Trophoblast cell (in vitro differentiated cells and primary cell): Measurements from ENCODE around the gene AMOTL2.

Experiments
- DNase-seq, 2 donors: peaks; one replicate each; pipeline ENCODE4 v3.0.0-alpha.2; 2016
- H2AFZ ChIP-seq: 2 replicates; pipeline ENCODE4 v1.6.1; 2013; ENCODE audit warnings: low read length, moderate library complexity, mild to moderate bottlenecking; ENCODE audit not compliant: insufficient read depth, poor library complexity
- H2AK5ac ChIP-seq: 2 replicates; pipeline ENCODE4 v1.6.1; 2013; ENCODE audit warnings: mild to moderate bottlenecking, low read length
- H2BK120ac ChIP-seq: 2 replicates; pipeline ENCODE4 v1.6.1; 2013; ENCODE audit warnings: low read length, mild to moderate bottlenecking, moderate library complexity; ENCODE audit not compliant: insufficient read depth, poor library complexity
- H2BK12ac ChIP-seq: 2 replicates; pipeline ENCODE4 v1.6.1; 2013; ENCODE audit warnings: mild to moderate bottlenecking, low read length, moderate library complexity
- H2BK5ac ChIP-seq: 2 replicates; pipeline ENCODE4 v1.6.1; 2013; ENCODE audit warnings: low read length, low read depth, moderate library complexity, mild to moderate bottlenecking; ENCODE audit not compliant: poor library complexity
- H3K14ac ChIP-seq: 2 replicates; pipeline ENCODE4 v1.6.1; 2013; ENCODE audit warnings: mild to moderate bottlenecking, low read length
- H3K18ac ChIP-seq: 2 replicates; pipeline ENCODE4 v1.6.1; 2013; ENCODE audit warnings: mild to moderate bottlenecking, low read length
- H3K23ac ChIP-seq: 2 replicates; pipeline ENCODE4 v1.6.1; 2013; ENCODE audit warnings: low read length
- H3K27ac ChIP-seq: 2 replicates; pipeline ENCODE4 v1.5.1; 2013; ENCODE audit warnings: low read depth, mild to moderate bottlenecking, inconsistent platforms, low read length, moderate library complexity
- H3K27me3 ChIP-seq: 2 replicates; pipeline ENCODE4 v1.6.1; 2013; ENCODE audit warnings: inconsistent platforms, mild to moderate bottlenecking, low read length, moderate library complexity; ENCODE audit not compliant: insufficient read depth
- H3K36me3 ChIP-seq, 2 experiments: 1 replicate in 1 of 2; 2 replicates in 1 of 2; pipeline ENCODE4 v1.6.1; 2013; ENCODE audit warnings: low read length in 2 of 2, mild to moderate bottlenecking in 2 of 2, moderate library complexity in 1 of 2; ENCODE audit not compliant: insufficient read depth in 2 of 2, control insufficient read depth in 1 of 2
- H3K4ac ChIP-seq: 2 replicates; pipeline ENCODE4 v1.6.1; 2013; ENCODE audit warnings: low read depth, mild to moderate bottlenecking, low read length, moderate library complexity
- H3K4me1 ChIP-seq, 2 experiments: 1 replicate in 1 of 2; 2 replicates in 1 of 2; pipeline ENCODE4 v1.6.1; 2013; ENCODE audit warnings: low read length in 2 of 2, mild to moderate bottlenecking in 2 of 2, moderate library complexity in 1 of 2; ENCODE audit not compliant: insufficient read depth in 2 of 2, control insufficient read depth in 1 of 2
- H3K4me2 ChIP-seq: 2 replicates; pipeline ENCODE4 v1.6.1; 2013; ENCODE audit warnings: inconsistent platforms, mild to moderate bottlenecking, low read length, moderate library complexity
- H3K4me3 ChIP-seq: 2 replicates; pipeline ENCODE4 v1.5.1; 2013; ENCODE audit warnings: mild to moderate bottlenecking, low read depth, low read length, inconsistent platforms
- H3K79me1 ChIP-seq: one replicate; pipeline ENCODE4 v1.6.1; 2013; ENCODE audit warnings: low read length
- H3K79me2 ChIP-seq: 2 replicates; pipeline ENCODE4 v1.6.1; 2013; ENCODE audit warnings: low read length, mild to moderate bottlenecking; ENCODE audit not compliant: control insufficient read depth, insufficient read depth, poor library complexity
- H3K9ac ChIP-seq: 2 replicates; pipeline ENCODE4 v1.6.1; 2013; ENCODE audit warnings: mild to moderate bottlenecking, low read length
- H3K9me3 ChIP-seq: 2 replicates; pipeline ENCODE4 v1.6.1; 2013; ENCODE audit warnings: low read depth, mild to moderate bottlenecking, control low read depth, inconsistent platforms, low read length; ENCODE audit not compliant: insufficient read depth
- H4K12ac ChIP-seq: 2 replicates; pipeline ENCODE4 v1.6.1; 2013; ENCODE audit warnings: low read depth, mild to moderate bottlenecking, low read length, moderate library complexity
- H4K8ac ChIP-seq: 2 replicates; pipeline ENCODE4 v1.6.1; 2013; ENCODE audit warnings: low read depth, mild to moderate bottlenecking, low read length, moderate library complexity
- H4K91ac ChIP-seq: one replicate; pipeline ENCODE4 v1.6.1; 2013; ENCODE audit warnings: low read depth, mild to moderate bottlenecking, low read length, moderate library complexity
- WGBS: extraction: QIAGEN DNeasy Blood & Tissue Kit; methylation state at CpG from one replicate; pipeline ENCODE4 v1.1.7; 2013; ENCODE audit warnings: missing lambda C conversion rate; ENCODE audit not compliant: insufficient read length, insufficient coverage; ENCODE audit errors: extremely low coverage; 5-methylcytosine and 5-hydroxymethylcytosine counted together

AMOTL2 gene

GRCh38 chr3:134347551-134347950 lies 26.7 kb downstream of the AMOTL2 start:
- Histone ChIP-seq H2BK12ac (peak overlapping the region; percentile 63), H3K4ac (no peak overlapping the region), H3K23ac (no peak overlapping the region), H3K27me3 (no peaks in the 10 kb centered on the region), H3K4me1 (peaks cover 15 to 27% of the 10 kb centered on the region in 2 experiments), H3K9ac (no peak overlapping the region), H3K4me3 (no peak overlapping the region), H3K18ac (no peak overlapping the region), H2AK5ac (peak overlapping the region; percentile 75), H2BK120ac (no peak overlapping the region), H2AFZ (no peak overlapping the region), H3K14ac (no peak overlapping the region), H3K79me2 (peaks cover 2% of the 10 kb centered on the region), H3K4me2 (no peak overlapping the region), H4K12ac (no peak overlapping the region), H3K9me3 (peaks cover 6% of the 10 kb centered on the region), H3K79me1 (peaks cover 19% of the 10 kb centered on the region), H4K91ac (peak overlapping the region; percentile 26), H4K8ac (no peak overlapping the region), H2BK5ac (no peak overlapping the region), H3K36me3 (peaks cover 0 to 1% of the 10 kb centered on the region in 2 experiments), H3K27ac (no peak overlapping the region)
- WGBS, result no CpG with 5 or more reads among the region's 3 CpGs
- no peak for DNase-seq

GRCh38 chr3:134346744-134347143 lies 27.5 kb downstream of the AMOTL2 start:
- no peak overlapping the region for H3K14ac ChIP-seq
- no peak overlapping the region for H3K4ac ChIP-seq
- no peak overlapping the region for H3K4me3 ChIP-seq
- H2BK12ac ChIP-seq, result no peak overlapping the region
- H2BK5ac ChIP-seq, result no peak overlapping the region
- H3K36me3 ChIP-seq, result peaks cover 0 to 1% of the 10 kb centered on the region in 2 experiments
- H2AFZ ChIP-seq, result no peak overlapping the region
- H4K91ac ChIP-seq, result no peak overlapping the region
- peaks cover 2% of the 10 kb centered on the region for H3K79me2 ChIP-seq
- H3K27ac ChIP-seq, result no peak overlapping the region
- no peaks in the 10 kb centered on the region for H3K27me3 ChIP-seq
- no peak overlapping the region for H4K12ac ChIP-seq
- no peak overlapping the region for H3K23ac ChIP-seq
- no peak overlapping the region for H2BK120ac ChIP-seq
- H2AK5ac ChIP-seq, result no peak overlapping the region
- DNase-seq, result no peak
- peaks cover 15% of the 10 kb centered on the region for H3K79me1 ChIP-seq
- no CpG with 5 or more reads among the region's 1 CpG for WGBS
- peaks cover 6% of the 10 kb centered on the region for H3K9me3 ChIP-seq
- no peak overlapping the region for H3K9ac ChIP-seq
- H3K4me1 ChIP-seq, result peaks cover 15 to 22% of the 10 kb centered on the region in 2 experiments
- no peak overlapping the region for H4K8ac ChIP-seq
- no peak overlapping the region for H3K18ac ChIP-seq
- H3K4me2 ChIP-seq, result no peak overlapping the region

- Histone ChIP-seq H3K4me3 (no peak overlapping the region), H3K23ac (no peak overlapping the region), H3K79me1 (peaks cover 16% of the 10 kb centered on the region), H4K12ac (no peak overlapping the region), H3K4me1 (peaks cover 13 to 16% of the 10 kb centered on the region in 2 experiments), H3K27me3 (no peaks in the 10 kb centered on the region), H2AK5ac (no peak overlapping the region), H3K27ac (no peak overlapping the region), H3K79me2 (no peaks in the 10 kb centered on the region), H3K9ac (no peak overlapping the region), H3K9me3 (peaks cover 6% of the 10 kb centered on the region), H3K14ac (peak overlapping the region; percentile 30), H3K36me3 (peaks cover 0 to 1% of the 10 kb centered on the region in 2 experiments), H3K4me2 (no peak overlapping the region), H3K18ac (no peak overlapping the region), H2BK5ac (no peak overlapping the region), H4K91ac (no peak overlapping the region), H2BK120ac (peak overlapping the region; percentile 39), H3K4ac (no peak overlapping the region), H2BK12ac (peak overlapping the region; percentile 56), H4K8ac (no peak overlapping the region), H2AFZ (no peak overlapping the region)
- no CpG with 5 or more reads among the region's 1 CpG for WGBS
- no peak for DNase-seq
Measured at GRCh38 chr3:134345202-134345601, 29.0 kb downstream of the AMOTL2 start.

- Histone ChIP-seq H2BK5ac (no peak overlapping the region), H4K8ac (no peak overlapping the region), H2AFZ (no peak overlapping the region), H3K36me3 (peaks cover 0 to 1% of the 10 kb centered on the region in 2 experiments), H3K4me2 (no peak overlapping the region), H2AK5ac (no peak overlapping the region), H3K9ac (no peak overlapping the region), H3K27me3 (no peaks in the 10 kb centered on the region), H3K23ac (no peak overlapping the region), H4K91ac (no peak overlapping the region), H2BK12ac (no peak overlapping the region), H2BK120ac (no peak overlapping the region), H3K14ac (no peak overlapping the region), H3K18ac (no peak overlapping the region), H4K12ac (no peak overlapping the region), H3K79me1 (peaks cover 14% of the 10 kb centered on the region), H3K4ac (no peak overlapping the region), H3K27ac (no peak overlapping the region), H3K4me1 (peaks cover 11 to 15% of the 10 kb centered on the region in 2 experiments), H3K79me2 (no peaks in the 10 kb centered on the region), H3K9me3 (peaks cover 6% of the 10 kb centered on the region), H3K4me3 (no peak overlapping the region)
- WGBS, result no CpG with 5 or more reads among the region's 2 CpGs
- no peak for DNase-seq
Measured at GRCh38 chr3:134344560-134344959, 29.7 kb downstream of the AMOTL2 start.
